ENCODE data around the gene TNK2.

TNK2 gene

DNA sequence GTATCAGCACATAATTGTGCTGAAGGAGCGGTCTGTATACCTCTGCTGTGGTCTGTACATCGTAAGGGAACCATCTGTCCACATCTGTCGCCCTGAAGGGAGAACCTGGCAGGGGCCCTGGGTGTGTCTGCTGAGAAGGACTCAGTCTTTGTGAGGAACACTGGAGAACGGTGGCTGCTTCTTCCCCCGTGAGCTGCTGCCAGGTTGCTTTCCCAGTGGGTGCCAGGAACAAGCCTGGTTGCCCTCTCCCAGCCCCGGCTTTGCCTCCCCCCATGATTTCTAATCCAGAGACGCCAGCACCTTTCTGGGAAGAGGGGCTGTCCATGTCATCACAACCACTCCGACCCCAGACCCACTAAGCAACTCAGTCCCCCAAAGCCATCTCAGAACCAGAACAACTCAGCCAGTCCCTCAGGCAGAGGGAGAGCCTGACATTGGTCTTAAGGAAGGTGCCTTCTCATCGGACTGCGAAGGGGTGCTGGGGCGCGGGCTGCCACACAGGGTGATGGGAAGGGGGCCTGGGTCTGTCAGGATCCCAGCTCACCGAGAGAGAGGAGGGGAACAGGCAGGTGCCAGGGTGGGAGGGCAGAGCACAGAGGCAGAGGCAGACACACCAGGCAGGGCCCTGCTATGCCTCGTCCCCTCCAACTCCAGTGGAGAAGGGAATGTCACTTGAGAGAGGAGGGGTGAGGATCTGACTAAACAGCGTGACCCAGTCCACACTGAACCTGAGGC is 8.5 kb downstream of the TNK2 start:
- DNase-seq (ENCODE audit: low read depth) = no peak

- no peak for DNase-seq (ENCODE audit: low read depth)
Measured at GRCh38 chr3:195897853-195898415, 10.4 kb downstream of the TNK2 start.

GRCh38 chr3:195897081-195897852 is 11.1 kb downstream of the TNK2 start:
- DNase-seq (ENCODE audit: low read depth) = no peak

DNA sequence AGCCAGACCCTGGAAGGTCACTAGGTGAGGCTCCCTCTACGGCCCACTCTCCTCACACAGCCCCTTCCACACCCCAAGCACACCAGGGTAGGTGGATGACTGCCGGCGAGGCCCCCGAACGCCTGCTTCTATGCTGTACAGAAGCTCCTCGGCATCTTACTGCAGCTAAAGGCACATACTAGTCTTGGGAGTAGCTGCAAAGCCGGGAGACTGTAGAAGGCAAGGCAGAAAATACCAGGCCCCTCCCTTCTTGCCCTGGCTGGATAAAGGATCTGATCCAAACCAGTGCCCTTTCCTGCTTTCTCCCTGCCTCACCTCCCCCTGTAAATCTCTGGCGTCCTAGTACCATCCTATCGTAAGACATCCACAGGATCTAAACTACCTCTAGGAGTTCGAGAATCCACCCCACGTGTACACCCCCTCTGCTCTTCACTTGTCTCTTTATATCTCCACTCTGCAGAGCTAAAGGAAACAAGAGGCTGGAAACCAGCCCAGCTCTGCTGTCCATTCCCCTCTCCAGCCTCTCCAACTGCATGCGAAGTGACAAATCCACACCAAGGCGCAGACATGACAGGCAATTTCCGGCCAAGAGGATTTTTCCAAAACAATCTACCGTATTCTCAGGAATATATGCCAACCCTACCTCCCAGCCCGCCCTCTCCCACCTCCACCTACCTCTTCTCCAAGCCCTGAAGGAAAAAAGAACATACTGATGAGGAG is 11.8 kb downstream of the TNK2 start:
- DNase-seq (ENCODE audit: low read depth) = no peak

DNA sequence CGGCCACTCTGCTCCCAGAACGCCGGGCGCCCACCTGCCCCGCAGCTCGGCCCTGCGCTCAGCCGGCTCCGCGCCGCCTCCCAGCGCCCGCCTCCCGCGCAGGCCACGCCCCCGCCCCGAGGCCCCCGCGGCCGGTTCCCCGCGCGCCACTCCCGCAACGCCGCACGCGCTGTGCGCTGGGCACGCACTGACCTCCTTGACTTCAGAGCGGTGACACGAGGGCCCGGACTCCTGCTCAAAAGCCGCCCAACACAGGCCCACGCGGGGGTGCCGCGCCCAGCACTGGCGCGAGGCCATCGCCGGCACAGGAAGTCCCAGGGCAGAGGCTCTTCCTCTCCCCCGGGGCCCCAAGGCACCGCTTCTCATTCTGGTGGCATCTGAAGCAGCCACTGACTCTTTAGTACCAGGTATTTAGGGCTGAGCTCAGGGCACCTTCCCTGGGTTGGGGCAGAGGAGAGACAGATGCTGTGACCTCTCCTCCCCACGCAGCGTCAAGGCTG is 12.4 kb downstream of the TNK2 start:
- peak; percentile 36 for DNase-seq (ENCODE audit: low read depth)

DNA sequence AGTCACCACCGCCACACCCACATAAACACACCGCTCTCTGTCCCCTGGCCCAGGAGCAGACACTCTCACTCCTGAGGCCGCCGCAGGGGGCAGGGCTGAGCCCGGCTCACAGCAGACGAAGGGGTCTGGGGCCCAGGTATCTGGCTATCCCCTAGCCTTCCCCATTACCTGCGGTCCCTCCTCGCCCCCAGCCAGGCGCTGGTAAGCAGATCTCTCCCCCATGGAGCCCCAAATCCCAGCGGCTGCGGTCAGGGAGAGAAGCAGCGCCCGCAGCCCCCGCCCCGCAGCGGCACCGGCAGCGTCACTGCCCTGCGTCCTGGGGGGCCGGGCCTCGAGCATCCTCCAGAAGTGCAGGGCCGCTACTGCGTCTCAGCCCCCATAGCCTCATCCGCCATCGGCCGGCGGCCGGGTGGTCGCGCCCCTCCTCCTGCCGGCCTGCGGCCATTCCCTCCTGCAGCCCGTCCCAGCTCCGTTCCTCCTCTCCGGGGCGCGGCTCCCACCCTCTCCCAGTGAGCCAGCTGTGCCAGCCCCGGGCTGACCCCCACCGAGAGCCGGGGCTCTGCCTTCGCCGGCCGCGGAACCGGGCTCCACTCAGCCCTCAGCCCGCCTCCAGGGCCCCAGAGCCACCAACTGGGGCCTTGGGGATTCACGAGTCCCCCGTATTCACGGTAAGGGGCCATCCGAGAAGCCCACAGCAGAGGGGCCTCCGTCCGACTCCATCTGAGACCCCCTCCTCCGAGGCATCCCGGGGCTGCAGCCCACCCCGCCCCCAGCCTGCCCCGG is 13.1 kb downstream of the TNK2 start:
- peak; percentile 40 for DNase-seq (ENCODE audit: low read depth)

DNA sequence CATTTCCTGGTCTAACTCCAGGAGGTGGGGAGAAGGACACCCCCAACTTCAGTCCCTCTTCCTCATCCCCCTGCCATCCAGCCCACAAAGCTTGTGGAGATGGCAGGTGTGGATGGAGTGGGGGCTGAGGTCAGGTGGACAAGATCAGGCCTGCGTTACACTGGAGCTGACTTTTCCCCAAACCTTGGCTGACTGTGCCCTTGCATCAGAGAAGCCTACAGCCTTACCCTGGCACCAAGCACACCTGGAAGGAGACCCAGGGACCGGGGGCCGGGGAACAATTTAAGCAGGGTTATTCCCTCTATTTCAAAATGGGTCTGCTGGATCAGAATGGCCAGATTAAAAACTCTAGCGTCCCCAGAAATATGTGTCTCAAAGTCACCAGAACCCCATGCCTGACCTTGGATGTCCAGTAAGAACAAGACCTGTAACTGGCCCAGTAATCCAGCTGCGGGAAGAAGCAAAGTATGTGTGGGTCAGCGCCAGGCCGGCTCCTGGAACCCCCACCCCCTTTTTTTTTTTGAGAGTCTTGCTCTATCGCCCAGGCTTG is 14.4 kb downstream of the TNK2 start:
- DNase-seq (ENCODE audit: low read depth) = no peak

DNA sequence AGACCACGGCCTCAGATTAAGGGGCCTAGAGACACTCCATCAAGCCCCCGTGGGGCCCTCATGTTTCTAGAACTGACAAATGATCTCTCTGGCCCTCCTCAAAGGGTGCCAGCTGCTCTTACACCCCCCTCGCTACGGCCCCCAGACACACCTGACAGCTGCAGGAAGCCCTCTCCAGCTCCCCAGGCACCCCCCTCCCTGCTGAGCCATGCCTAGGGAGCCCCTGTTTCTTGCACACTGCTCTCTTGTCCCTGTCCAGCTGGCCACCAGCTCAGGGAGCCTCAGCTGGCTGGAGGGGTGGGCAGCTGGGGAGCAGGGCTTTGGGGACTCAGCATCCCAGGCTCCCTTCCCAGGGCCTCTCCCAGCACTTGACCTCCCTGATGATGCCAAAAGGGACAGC is 14.8 kb downstream of the TNK2 start:
- DNase-seq (ENCODE audit: low read depth) = no peak

DNA sequence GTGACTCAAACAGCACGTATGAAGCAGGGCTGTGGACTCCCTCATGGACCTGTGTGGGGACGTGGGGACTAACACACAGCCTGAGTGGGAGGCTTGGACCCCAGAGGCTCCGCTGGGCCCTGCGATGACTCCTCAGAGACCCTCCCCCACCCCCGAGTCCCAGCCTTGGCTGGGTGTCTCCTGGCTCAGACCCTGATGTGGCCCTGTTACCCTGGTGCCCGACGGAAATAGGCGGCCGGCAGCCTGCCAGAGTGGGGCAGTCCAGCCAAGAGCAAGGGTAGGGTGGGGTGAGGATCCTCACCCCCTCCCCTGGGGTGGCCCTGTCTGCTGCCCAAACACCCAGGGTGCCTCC is 15.3 kb downstream of the TNK2 start:
- no peak for DNase-seq (ENCODE audit: low read depth)

GRCh38 chr3:195892105-195893043 is 16.0 kb downstream of the TNK2 start:
- DNase-seq (ENCODE audit: low read depth) = no peak

DNA sequence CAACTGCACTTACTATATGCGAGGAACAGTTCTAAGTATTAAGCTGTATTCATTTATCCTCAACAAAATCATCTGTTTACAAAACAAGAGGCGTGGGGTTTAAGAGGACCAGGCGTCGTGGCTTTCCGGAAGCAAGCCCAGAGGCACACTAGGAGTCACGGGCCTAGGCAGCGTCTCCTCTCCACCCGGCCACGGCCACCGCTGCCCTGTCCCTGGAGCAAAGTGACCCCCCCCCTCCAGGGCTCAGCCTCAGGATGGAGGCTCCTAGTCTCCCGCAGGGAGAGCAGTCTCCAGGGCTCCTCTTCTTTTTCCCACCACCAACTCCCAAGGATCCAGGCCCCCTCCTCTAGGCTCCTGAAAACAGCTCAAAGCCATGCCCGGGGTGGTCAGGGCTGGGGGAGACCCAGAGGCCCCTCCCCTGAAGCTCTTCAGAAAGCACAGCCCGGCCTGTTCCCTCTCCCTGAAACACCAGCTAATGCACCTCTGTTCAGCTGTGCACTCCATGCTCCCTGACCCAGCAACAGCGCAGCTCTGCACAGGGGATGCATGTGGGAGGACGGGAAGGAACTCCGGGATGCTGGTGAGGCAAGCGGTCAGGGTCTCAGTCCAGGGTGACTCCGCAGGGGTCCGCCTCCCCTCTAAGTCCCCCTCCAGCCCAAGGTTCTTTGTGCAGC is 16.8 kb downstream of the TNK2 start:
- DNase-seq (ENCODE audit: low read depth) = no peak

- DNase-seq (ENCODE audit: low read depth) = no peak
Measured at GRCh38 chr3:195889870-195890295, 18.5 kb downstream of the TNK2 start.

DNA sequence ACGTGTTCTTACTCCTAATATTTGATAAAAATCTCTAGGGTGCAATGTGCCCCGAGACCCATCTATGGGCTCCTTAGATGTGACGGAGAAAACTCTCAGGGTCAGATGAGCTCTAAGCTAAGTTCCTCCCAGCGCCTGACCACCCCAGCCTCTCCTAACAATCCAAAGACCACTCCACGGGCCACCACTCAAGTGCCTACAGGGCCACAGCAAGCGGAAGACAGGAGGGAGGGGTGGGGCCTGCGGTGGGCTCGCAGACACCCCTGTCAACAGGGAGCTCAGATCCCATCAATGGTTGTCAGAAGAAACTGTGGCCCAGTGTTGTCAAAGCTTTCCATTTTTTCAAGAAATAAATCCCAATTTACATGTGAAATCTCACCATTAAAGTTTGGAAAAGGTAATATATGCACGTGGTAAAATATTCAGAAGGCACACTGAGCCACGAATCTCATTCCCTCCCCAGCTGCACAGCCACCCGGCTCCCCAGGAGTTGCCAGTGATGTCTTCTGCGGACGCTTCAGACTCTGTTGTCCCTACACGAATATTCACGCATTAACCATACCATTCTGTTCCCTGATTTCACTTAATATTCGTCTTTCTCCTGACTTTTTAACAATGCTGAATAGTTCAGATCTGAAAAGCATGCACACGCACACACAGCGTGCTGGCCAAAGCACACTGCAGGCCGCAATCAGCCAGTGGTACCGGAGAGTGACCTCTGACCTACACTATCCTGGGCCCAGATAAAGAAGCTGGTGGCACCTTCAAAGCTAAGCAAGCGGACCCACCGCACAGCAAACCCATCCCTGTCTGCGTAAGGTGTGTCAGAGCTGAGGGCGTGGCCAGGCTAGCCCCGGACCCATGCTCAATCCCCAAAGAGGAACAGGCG is 19.1 kb downstream of the TNK2 start:
- DNase-seq (ENCODE audit: low read depth) = no peak

DNA sequence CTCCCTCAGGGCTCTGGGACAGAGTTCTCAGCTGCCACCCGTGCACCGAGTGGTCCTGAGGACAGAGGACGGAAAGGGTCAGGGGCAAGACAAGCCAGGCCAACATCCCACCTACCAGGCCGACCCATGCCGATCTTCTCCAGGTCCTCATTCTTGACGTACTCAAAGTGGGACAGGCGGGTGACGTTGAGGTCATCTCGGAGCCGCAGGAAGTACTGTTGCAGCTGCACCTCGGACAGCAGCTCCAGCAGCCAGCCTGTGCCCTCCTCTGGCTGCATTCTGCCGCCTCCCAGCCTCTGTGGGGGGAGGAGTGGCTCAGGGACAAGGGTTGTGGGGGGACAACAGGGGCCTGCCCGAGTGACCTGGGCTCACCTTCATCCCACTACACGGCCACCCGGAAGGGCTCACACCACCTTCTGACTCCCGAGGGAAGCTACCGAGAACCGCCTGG is 20.0 kb downstream of the TNK2 start:
- DNase-seq (ENCODE audit: low read depth) = no peak

GRCh38 chr3:195887670-195888069 is 20.7 kb downstream of the TNK2 start:
- no peak for DNase-seq (ENCODE audit: low read depth)

GRCh38 chr3:195886181-195887141 is 21.9 kb downstream of the TNK2 start:
- no peak for DNase-seq (ENCODE audit: low read depth)

Data from stimulated activated CD8-positive, alpha-beta memory T cell treated with anti-CD3 and anti-CD28 coated beads, Interleukin-12 subunit alpha, Interleukin-12 subunit beta, amount 100 ng/mL, for 1 hour (primary cell).